ENCODE results near the gene DGKA. TPM values are rescaled to one million over a fixed set of nuclear protein-coding genes. Genes with fewer than 3 reads are reported as not detected.

DGKA gene
- total RNA-seq, 1 experiment from 2014 or later, result 58.3 TPM

GRCh38 chr12:55933799-55934742, 3.1 kb downstream of the DGKA start:
- CTCF ChIA-PET, result interaction anchor here (1.1 to 1.2 kb wide), 2 partner anchors 62 to 114 kb away, joined by 3 to 4 read pairs; no protein-coding TSS in a partner anchor
- peak overlapping the region; percentile 54; the same call in 1 of the 2 replicates for H3K27ac ChIP-seq (ENCODE audit: low read depth, low read length)
- H3K27me3 ChIP-seq (ENCODE audit: insufficient read depth, low read length), result no peaks in the 10 kb centered on the region
- H3K4me1 ChIP-seq (ENCODE audit: control insufficient read depth in 1 of 2, insufficient read depth in 2 of 2, low read length in 2 of 2), result peaks cover 22 to 62% of the 10 kb centered on the region in 2 experiments
- POLR2A ChIA-PET, result interaction anchor here (1.1 to 1.2 kb wide), 2 partner anchors 14 to 170 kb away, joined by 3 read pairs; partner anchors contain the start of gene PA2G4
- RAD21 ChIA-PET (ENCODE audit: low non-redundant PET in 1 of 2, low total read pairs in 2 of 2, uncharacterized antibody in 2 of 2, unreplicated experiment in 2 of 2), result no interaction called here
- peak overlapping the region; percentile 73; the same call in 1 of the 2 replicates for H3K9ac ChIP-seq (ENCODE audit: low read length)
- H3K4me2 ChIP-seq (ENCODE audit: low read length), result peak overlapping the region; percentile 91
- H3K36me3 ChIP-seq (ENCODE audit: control insufficient read depth in 1 of 2, insufficient read depth in 2 of 2, low read length in 2 of 2), result no peaks in the 10 kb centered on the region
- intact Hi-C loops (cut with micrococcal nuclease), result loop anchor here (5.0 kb wide), 1 partner anchor 108 kb away; the partner anchor contains the start of gene RPS26
- H3K4me3 ChIP-seq (replicated peaks in 1 of 2; ENCODE audit: low read depth in 1 of 2, low read length in 2 of 2), result peak overlapping the region in 1 of 2 experiments; percentile 74; a peak in 1 of 4 replicates
- no peak for DNase-seq (ENCODE audit: low read depth, low spot score)
- BruUV-seq (replicated peaks), result no TSS peak
- no peaks in the 10 kb centered on the region for H4K20me1 ChIP-seq (ENCODE audit: insufficient read depth)
- H3K79me2 ChIP-seq (ENCODE audit: insufficient read depth, low read length), result no peaks in the 10 kb centered on the region
- no peaks in the 10 kb centered on the region for H3K9me2 ChIP-seq (ENCODE audit: insufficient read depth)
- no peak for ATAC-seq
- TF ChIP-seq RAD21 (IDR thresholded peaks at IDR 0.05; ENCODE audit: low read depth) (no peak), FOSL1 (IDR thresholded peaks at IDR 0.05; ENCODE audit: low read depth) (no peak), ATF3 (IDR thresholded peaks at IDR 0.05) (no peak)
- no peaks in the 10 kb centered on the region for H3K9me3 ChIP-seq (ENCODE audit: control insufficient read depth in 1 of 2, insufficient read depth in 1 of 2, low read depth in 1 of 2, low read length in 2 of 2)
- no peak overlapping the region for H2AFZ ChIP-seq (ENCODE audit: low read depth, low read length, poor library complexity, severe bottlenecking)

DNA sequence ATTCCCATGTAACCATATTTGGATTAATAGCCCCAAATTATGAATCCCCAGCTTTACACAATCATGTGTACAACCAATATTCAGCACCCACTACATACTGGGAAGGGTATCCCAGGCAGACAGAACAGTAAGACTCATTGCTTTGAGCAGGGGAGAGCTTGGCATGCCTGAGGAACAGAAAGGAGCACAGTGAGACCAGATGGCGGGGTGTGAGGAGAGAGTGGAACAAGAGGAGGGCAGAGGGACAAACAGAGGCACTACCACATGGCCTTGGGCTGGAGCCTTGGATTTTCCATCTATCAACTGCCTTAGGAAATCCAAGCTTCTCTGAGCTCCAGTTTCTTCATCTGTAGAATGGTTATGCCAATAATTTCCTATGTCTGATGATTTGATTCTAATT, 3.8 kb downstream of the DGKA start:
- no peaks in the 10 kb centered on the region for H3K36me3 ChIP-seq (ENCODE audit: control insufficient read depth in 1 of 2, insufficient read depth in 2 of 2, low read length in 2 of 2)
- DNase-seq (ENCODE audit: low read depth, low spot score) (no peak), ATAC-seq (no peak)
- intact Hi-C loops (cut with micrococcal nuclease), result loop anchor here (5.0 kb wide), 1 partner anchor 108 kb away; the partner anchor contains the start of gene RPS26
- no peak overlapping the region for H3K4me2 ChIP-seq (ENCODE audit: low read length)
- no peaks in the 10 kb centered on the region for H3K79me2 ChIP-seq (ENCODE audit: insufficient read depth, low read length)
- BruUV-seq (replicated peaks), result no TSS peak
- no peaks in the 10 kb centered on the region for H3K9me2 ChIP-seq (ENCODE audit: insufficient read depth)
- RAD21 ChIA-PET (ENCODE audit: low non-redundant PET in 1 of 2, low total read pairs in 2 of 2, uncharacterized antibody in 2 of 2, unreplicated experiment in 2 of 2), result no interaction called here
- POLR2A ChIA-PET, result no interaction called here
- H2AFZ ChIP-seq (ENCODE audit: low read depth, low read length, poor library complexity, severe bottlenecking), result no peak overlapping the region
- TF ChIP-seq ZNF274 (IDR thresholded peaks at IDR 0.05; ENCODE audit: low read depth, low read length) (no peak), POLR2AphosphoS5 (IDR thresholded peaks at IDR 0.05; ENCODE audit: low read depth, low read length) (0 out of 2 replicates have a peak, but pooled peaks have one; percentile 17), ATF3 (IDR thresholded peaks at IDR 0.05) (no peak), POLR2A (IDR thresholded peaks at IDR 0.05; ENCODE audit: borderline replicate concordance, extremely low read depth, insufficient read depth, insufficient read length) (no peak)
- no peak overlapping the region for H3K4me3 ChIP-seq (replicated peaks in 1 of 2; ENCODE audit: low read depth in 1 of 2, low read length in 2 of 2)
- no peaks in the 10 kb centered on the region for H4K20me1 ChIP-seq (ENCODE audit: insufficient read depth)
- no peaks in the 10 kb centered on the region for H3K27me3 ChIP-seq (ENCODE audit: insufficient read depth, low read length)
- CTCF ChIA-PET, result no interaction called here
- H3K9ac ChIP-seq (ENCODE audit: low read length), result no peak overlapping the region
- peaks cover 20 to 58% of the 10 kb centered on the region in 2 experiments for H3K4me1 ChIP-seq (ENCODE audit: control insufficient read depth in 1 of 2, insufficient read depth in 2 of 2, low read length in 2 of 2)
- H3K9me3 ChIP-seq (ENCODE audit: control insufficient read depth in 1 of 2, insufficient read depth in 1 of 2, low read depth in 1 of 2, low read length in 2 of 2), result no peaks in the 10 kb centered on the region
- no peak overlapping the region for H3K27ac ChIP-seq (ENCODE audit: low read depth, low read length)
